ENCODE results near the gene NTRK2.

The NTRK2 gene

GRCh38 chr9:84804951-84805694 lies 135.6 kb downstream of the NTRK2 start:
- ChIA-PET CTCF (interaction anchor here (0.6 to 1.1 kb wide), 3 partner anchors 22 to 78 kb away, joined by 3 to 4 read pairs (median 3); no protein-coding TSS in a partner anchor), POLR2A (no interaction called here)
- H3K4me3 ChIP-seq (ENCODE audit: low read depth, low read length): no peak overlapping the region
- no peak overlapping the region for H3K27ac ChIP-seq (ENCODE audit: extremely low read depth, low read depth, low read length)
- no peaks in the 10 kb centered on the region for H3K36me3 ChIP-seq (ENCODE audit: control insufficient read depth in 2 of 2, insufficient read depth in 1 of 2, low read length in 2 of 2)
- no peaks in the 10 kb centered on the region for H3K9me3 ChIP-seq (ENCODE audit: control insufficient read depth, insufficient read depth, low read depth, low read length)
- H3K4me1 ChIP-seq (ENCODE audit: control insufficient read depth, insufficient read depth, low read length): no peaks in the 10 kb centered on the region
- TF ChIP-seq ZNF174 (tag by site-specific recombination; IDR thresholded peaks at IDR 0.05) (no peak), ZFHX2 (tag by site-specific recombination; conservative IDR thresholded peaks at IDR 0.05) (no peak), ZNF449 (tag by site-specific recombination; IDR thresholded peaks at IDR 0.05) (no peak), ZNF624 (tag by site-specific recombination; IDR thresholded peaks at IDR 0.05) (no peak), BCL11A (tag by site-specific recombination; IDR thresholded peaks at IDR 0.05; ENCODE audit: low read depth) (no peak), KLF7 (tag by site-specific recombination; IDR thresholded peaks at IDR 0.05; ENCODE audit: borderline replicate concordance) (no peak), PRDM10 (tag by site-specific recombination; IDR thresholded peaks at IDR 0.05) (no peak), ZNF621 (tag by site-specific recombination; IDR thresholded peaks at IDR 0.05) (no peak), ZNF19 (tag by site-specific recombination; IDR thresholded peaks at IDR 0.05; ENCODE audit: low read depth) (no peak), SP7 (tag by site-specific recombination; IDR thresholded peaks at IDR 0.05) (no peak), ZNF670 (tag by site-specific recombination; IDR thresholded peaks at IDR 0.05; ENCODE audit: low read depth) (no peak), ZNF707 (tag by site-specific recombination; IDR thresholded peaks at IDR 0.05) (no peak), YY2 (tag by site-specific recombination; IDR thresholded peaks at IDR 0.05) (no peak), TRIM28 (IDR thresholded peaks at IDR 0.05; ENCODE audit: borderline replicate concordance, low read length) (no peak), ZNF324 (tag by site-specific recombination; IDR thresholded peaks at IDR 0.05) (no peak), ZNF600 (tag by site-specific recombination; IDR thresholded peaks at IDR 0.05) (no peak), ZNF747 (tag by site-specific recombination; IDR thresholded peaks at IDR 0.05) (no peak), ZNF169 (tag by site-specific recombination; IDR thresholded peaks at IDR 0.05) (no peak), YY1 (tag by site-specific recombination; IDR thresholded peaks at IDR 0.05) (no peak), ZNF510 (tag by site-specific recombination; IDR thresholded peaks at IDR 0.05; ENCODE audit: insufficient replicate concordance) (no peak)

- POLR2A ChIA-PET: no interaction called here
- no peaks in the 10 kb centered on the region for H3K4me1 ChIP-seq (ENCODE audit: control insufficient read depth, insufficient read depth, low read length)
- CTCF ChIA-PET: interaction anchor here (1.2 to 1.7 kb wide), 2 partner anchors 32 to 803 kb away, joined by 3 read pairs; no protein-coding TSS in a partner anchor
- no peaks in the 10 kb centered on the region for H3K9me3 ChIP-seq (ENCODE audit: control insufficient read depth, insufficient read depth, low read depth, low read length)
- no peaks in the 10 kb centered on the region for H3K36me3 ChIP-seq (ENCODE audit: control insufficient read depth in 2 of 2, insufficient read depth in 1 of 2, low read length in 2 of 2)
- no peak overlapping the region for H3K4me3 ChIP-seq (ENCODE audit: low read depth, low read length)
- TF ChIP-seq ZNF513 (tag by site-specific recombination; IDR thresholded peaks at IDR 0.05) (no peak), ZNF157 (tag by site-specific recombination; IDR thresholded peaks at IDR 0.05) (no peak), ZNF555 (tag by site-specific recombination; conservative IDR thresholded peaks at IDR 0.05) (no peak), ZNF324 (tag by site-specific recombination; IDR thresholded peaks at IDR 0.05) (no peak), ATF2 (tag by site-specific recombination; IDR thresholded peaks at IDR 0.05; ENCODE audit: low read depth) (no peak)
- H3K27ac ChIP-seq (ENCODE audit: extremely low read depth, low read depth, low read length): no peak overlapping the region
These were observed 137.9 kb downstream of the NTRK2 start for GRCh38 chr9:84807431-84807830.

All from HEK293 (cell line).